AG04450 (cell line): ENCODE data around the gene IFNGR1. TPM values are rescaled to one million over a fixed set of nuclear protein-coding genes. Genes with fewer than 3 reads are reported as not detected.

Experiments used
- CTCF ChIA-PET: fragments of 300-600, 350-600 bp; formaldehyde crosslinking; extraction: SDS; loops from one replicate; lab custom pipeline; 2022; ENCODE audit warnings: antibody characterized with exemption, inconsistent platforms; lab: Charles Lee
- POLR2A ChIA-PET: fragments of 350-600 bp; formaldehyde crosslinking; extraction: SDS; loops from one replicate; lab custom pipeline; 2021; ENCODE audit warnings: antibody characterized with exemption, inconsistent platforms; lab: Yijun Ruan, JAX
- DNase-seq: peaks from one replicate; pipeline ENCODE4 v3.0.0-alpha.2; 2011; ENCODE audit warnings: low read depth, low spot score
- H3K27ac ChIP-seq: one replicate; pipeline ENCODE4 v1.5.1; 2012; ENCODE audit warnings: low read depth, low read length, control low read depth
- H3K27me3 ChIP-seq: one replicate; pipeline ENCODE4 v1.6.0; 2012; ENCODE audit warnings: low read length; ENCODE audit not compliant: control insufficient read depth, insufficient read depth
- H3K4me3 ChIP-seq: 2 replicates; pipeline ENCODE4 v1.5.1; 2011; ENCODE audit warnings: mild to moderate bottlenecking, low read depth, low read length, control low read depth
- H3K9me3 ChIP-seq: 2 replicates; pipeline ENCODE4 v1.5.1; 2012; ENCODE audit warnings: low read length; ENCODE audit not compliant: control insufficient read depth, insufficient read depth
- CTCF ChIP-seq: IDR thresholded peaks from 2 replicates; pipeline ENCODE4 v1.5.1; 2011; ENCODE audit warnings: low read depth, low read length, control low read depth, inconsistent platforms
- polyA plus RNA-seq: library from polyadenylated mRNA; depleted of rRNA; stranded (reverse); fragments of >200 nt; gene quantifications from 2 replicates; pipeline ENCODE4 v1.2.3, GENCODE V29; 2011

IFNGR1 gene
- polyA plus RNA-seq, 1 experiment, result 36.3 TPM

GRCh38 chr6:137171824-137172733 is 47.1 kb downstream of the IFNGR1 start:
- peaks cover 2% of the 10 kb centered on the region for H3K27me3 ChIP-seq
- no peak overlapping the region for H3K27ac ChIP-seq
- no peak for DNase-seq
- POLR2A ChIA-PET, result no interaction called here
- TF ChIP-seq CTCF, result no peak
- no peaks in the 10 kb centered on the region for H3K9me3 ChIP-seq
- no peak overlapping the region for H3K4me3 ChIP-seq
- CTCF ChIA-PET, result no interaction called here

- ChIA-PET CTCF (no interaction called here), POLR2A (no interaction called here)
- Histone ChIP-seq H3K9me3 (no peaks in the 10 kb centered on the region), H3K27ac (no peak overlapping the region), H3K4me3 (no peak overlapping the region), H3K27me3 (peaks cover 2% of the 10 kb centered on the region)
- DNase-seq, result no peak
- TF ChIP-seq CTCF, result no peak
Observed at GRCh38 chr6:137171053-137171374, 48.2 kb downstream of the IFNGR1 start.

- Histone ChIP-seq H3K27ac (no peak overlapping the region), H3K4me3 (no peak overlapping the region), H3K9me3 (no peaks in the 10 kb centered on the region), H3K27me3 (peaks cover 7% of the 10 kb centered on the region)
- POLR2A ChIA-PET, result no interaction called here
- no peak for DNase-seq
- CTCF ChIA-PET, result interaction anchor here (0.6 kb wide), 1 partner anchor 144 kb away, joined by 4 read pairs; no protein-coding TSS in a partner anchor
- TF ChIP-seq CTCF, result no peak
Observed at GRCh38 chr6:137170266-137171052, 48.7 kb downstream of the IFNGR1 start.

- no peak for DNase-seq
- CTCF ChIA-PET, result no interaction called here
- H3K27ac ChIP-seq, result no peak overlapping the region
- H3K9me3 ChIP-seq, result peaks cover 4% of the 10 kb centered on the region; the same call in 1 of the 2 replicates
- no peak overlapping the region for H3K4me3 ChIP-seq
- POLR2A ChIA-PET, result no interaction called here
- peaks cover 7% of the 10 kb centered on the region for H3K27me3 ChIP-seq
- TF ChIP-seq CTCF, result no peak
Observed at GRCh38 chr6:137167702-137168377, 51.3 kb downstream of the IFNGR1 start.
